Measurements from ENCODE around the gene DTX1. TPM values are rescaled to one million over a fixed set of nuclear protein-coding genes. Genes with fewer than 3 reads are reported as not detected.
"Not testable (repeated sequence)": the region's sequence is repeated elsewhere in the genome, so short reads cannot be mapped to it uniquely, and the experiment has no call there.

Gene DTX1
- total RNA-seq, 1 donor from 2014 or later, result 0.16 TPM

DNA sequence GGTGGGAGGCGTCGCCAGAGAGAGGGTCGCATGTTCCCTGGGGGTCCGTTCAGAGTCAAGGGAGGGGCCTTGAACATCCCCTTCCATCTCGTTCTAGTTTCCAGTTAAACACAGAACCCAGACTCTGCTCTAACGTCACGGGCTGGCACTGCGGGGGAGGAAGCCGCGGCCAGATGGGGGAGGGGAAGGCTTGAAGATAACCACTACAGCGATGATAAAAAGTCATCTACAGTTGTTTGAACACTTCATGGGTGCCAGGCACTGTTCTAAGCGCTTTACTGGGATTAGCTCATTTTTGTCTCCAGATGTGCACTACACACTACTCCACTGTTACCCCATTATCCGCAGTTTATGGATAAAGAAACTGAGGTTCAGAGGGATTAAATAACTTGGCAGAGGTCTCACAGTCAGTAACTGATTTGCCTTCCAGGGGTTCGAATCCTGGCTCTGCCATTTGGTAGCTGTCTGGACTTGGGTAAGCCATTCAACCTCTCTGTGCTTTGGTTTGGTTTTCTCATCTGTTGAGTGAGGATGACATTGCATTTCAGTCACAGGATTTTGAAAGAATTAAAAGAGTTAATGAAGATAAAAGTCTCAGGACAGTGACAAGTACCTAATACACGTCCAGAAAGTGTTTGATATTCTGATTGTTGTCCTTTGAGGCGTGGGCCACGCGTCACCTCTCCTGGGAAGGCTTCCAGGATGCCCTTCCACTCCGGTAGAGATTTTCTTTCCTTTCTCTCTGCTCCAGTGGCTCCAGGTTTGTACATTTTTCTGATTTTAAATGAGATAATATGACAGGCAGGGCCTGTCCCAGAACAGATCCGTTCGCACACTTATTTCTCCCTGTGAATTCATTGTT lies 79.8 kb downstream of the DTX1 start:
- no peaks in the 10 kb centered on the region for H3K27me3 Mint-ChIP-seq (ENCODE audit: low read depth)
- H3K4me3 Mint-ChIP-seq (ENCODE audit: low read depth), result peak overlapping the region; percentile 77
- DNase-seq (ENCODE audit: low spot score), result peak; percentile 32
- H3K4me1 Mint-ChIP-seq (ENCODE audit: low read depth), result peaks cover 16% of the 10 kb centered on the region
- no peaks in the 10 kb centered on the region for H3K36me3 Mint-ChIP-seq (ENCODE audit: low read depth)
- intact Hi-C loops (cut with micrococcal nuclease), result loop anchor here (2.0 to 10.0 kb wide), 2 partner anchors 16 to 232 kb away; partner anchors contain the start of gene OAS1
- H3K27ac Mint-ChIP-seq, result peak overlapping the region; percentile 85
- no peaks in the 10 kb centered on the region for H3K9me3 Mint-ChIP-seq

- no peak overlapping the region for H3K4me3 Mint-ChIP-seq (ENCODE audit: low read depth)
- H3K27ac Mint-ChIP-seq, result no peak overlapping the region
- H3K9me3 Mint-ChIP-seq, result no peaks in the 10 kb centered on the region
- H3K36me3 Mint-ChIP-seq (ENCODE audit: low read depth), result no peaks in the 10 kb centered on the region
- intact Hi-C loops (cut with micrococcal nuclease), result loop anchor here (2.0 to 10.0 kb wide), 2 partner anchors 16 to 232 kb away; partner anchors contain the start of gene OAS1
- H3K27me3 Mint-ChIP-seq (ENCODE audit: low read depth), result no peaks in the 10 kb centered on the region
- no peak for DNase-seq (ENCODE audit: low spot score)
- H3K4me1 Mint-ChIP-seq (ENCODE audit: low read depth), result peaks cover 17% of the 10 kb centered on the region
Measured at GRCh38 chr12:113136990-113137511, 80.5 kb downstream of the DTX1 start.

- H3K4me1 Mint-ChIP-seq (ENCODE audit: low read depth), result peaks cover 20% of the 10 kb centered on the region
- intact Hi-C loops (cut with micrococcal nuclease), result loop anchor here (2.0 to 10.0 kb wide), 2 partner anchors 15 to 233 kb away; partner anchors contain the start of gene OAS1
- H3K4me3 Mint-ChIP-seq (ENCODE audit: low read depth), result no peak overlapping the region
- no peaks in the 10 kb centered on the region for H3K9me3 Mint-ChIP-seq
- no peaks in the 10 kb centered on the region for H3K27me3 Mint-ChIP-seq (ENCODE audit: low read depth)
- no peak for DNase-seq (ENCODE audit: low spot score)
- H3K36me3 Mint-ChIP-seq (ENCODE audit: low read depth), result no peaks in the 10 kb centered on the region
- no peak overlapping the region for H3K27ac Mint-ChIP-seq
Measured at GRCh38 chr12:113137861-113138783, 81.6 kb downstream of the DTX1 start.

DNA sequence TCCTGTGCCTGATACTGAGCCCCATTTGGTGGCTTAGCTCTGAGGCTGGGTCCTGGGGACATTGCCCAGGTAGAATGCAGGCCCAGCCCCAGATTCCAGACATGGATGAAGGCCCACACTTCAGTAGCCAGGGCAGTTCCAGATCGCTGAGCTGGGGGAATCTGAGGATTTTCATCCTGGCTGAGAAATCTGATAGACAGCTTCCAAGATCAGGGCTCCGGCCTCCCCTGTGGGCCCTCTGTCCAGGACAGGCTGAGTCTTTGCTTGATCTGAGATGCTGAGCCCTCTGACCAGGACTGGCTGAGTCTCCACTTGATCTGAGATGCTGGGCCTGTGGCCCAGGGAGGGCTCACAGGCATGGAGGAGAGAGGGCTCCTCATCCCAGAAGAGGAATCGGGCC lies 82.3 kb downstream of the DTX1 start:
- DNase-seq (ENCODE audit: low spot score), result no peak
- H3K9me3 Mint-ChIP-seq, result no peaks in the 10 kb centered on the region
- no peaks in the 10 kb centered on the region for H3K27me3 Mint-ChIP-seq (ENCODE audit: low read depth)
- no peak overlapping the region for H3K27ac Mint-ChIP-seq
- no peak overlapping the region for H3K4me3 Mint-ChIP-seq (ENCODE audit: low read depth)
- no peaks in the 10 kb centered on the region for H3K36me3 Mint-ChIP-seq (ENCODE audit: low read depth)
- peaks cover 20% of the 10 kb centered on the region for H3K4me1 Mint-ChIP-seq (ENCODE audit: low read depth)
- intact Hi-C loops (cut with micrococcal nuclease), result loop anchor here (10.0 kb wide), 1 partner anchor 234 kb away; the partner anchor contains the start of gene OAS1

DNA sequence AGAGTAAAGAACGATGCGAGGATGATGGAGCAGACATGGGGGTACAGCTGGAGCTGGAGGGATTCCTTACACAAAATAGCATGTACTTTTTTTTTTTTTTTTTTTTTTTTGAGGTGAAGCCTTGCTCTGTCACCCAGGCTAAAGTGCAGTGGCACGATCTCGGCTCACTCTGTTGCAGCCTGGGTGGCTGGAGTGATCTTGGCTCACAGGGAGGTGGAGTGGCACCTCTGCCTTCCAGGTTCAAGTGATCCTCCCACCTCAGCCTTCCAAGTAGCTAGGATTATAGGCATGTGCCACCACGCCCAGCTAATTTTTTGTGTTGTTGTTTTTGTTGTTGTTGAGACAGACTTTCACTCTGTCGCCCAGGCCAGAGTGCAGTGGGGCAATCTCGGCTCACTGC lies 84.2 kb downstream of the DTX1 start:
- intact Hi-C loops (cut with micrococcal nuclease), result no loop called here
- no peak overlapping the region for H3K27ac Mint-ChIP-seq
- H3K36me3 Mint-ChIP-seq (ENCODE audit: low read depth), result no peaks in the 10 kb centered on the region
- DNase-seq (ENCODE audit: low spot score), result no peak
- no peaks in the 10 kb centered on the region for H3K9me3 Mint-ChIP-seq
- H3K4me3 Mint-ChIP-seq (ENCODE audit: low read depth), result no peak overlapping the region
- H3K4me1 Mint-ChIP-seq (ENCODE audit: low read depth), result peaks cover 18% of the 10 kb centered on the region
- no peaks in the 10 kb centered on the region for H3K27me3 Mint-ChIP-seq (ENCODE audit: low read depth)

- intact Hi-C loops (cut with micrococcal nuclease), result not testable (repeated sequence)
Measured at GRCh38 chr12:113141716-113142115, 85.2 kb downstream of the DTX1 start.

GRCh38 chr12:113142173-113142885 lies 85.8 kb downstream of the DTX1 start:
- Mint-ChIP-seq H3K4me1 (ENCODE audit: low read depth) (peaks cover 6% of the 10 kb centered on the region), H3K27me3 (ENCODE audit: low read depth) (peaks cover 2% of the 10 kb centered on the region), H3K4me3 (ENCODE audit: low read depth) (no peak overlapping the region), H3K27ac (peak overlapping the region; percentile 65), H3K36me3 (ENCODE audit: low read depth) (no peaks in the 10 kb centered on the region), H3K9me3 (no peaks in the 10 kb centered on the region)
- no peak for DNase-seq (ENCODE audit: low spot score)
- intact Hi-C loops (cut with micrococcal nuclease), result no loop called here

More at GRCh38 chr12:113141716-113142115, 85.2 kb downstream of the DTX1 start:
- not testable (repeated sequence) for H3K9me3 Mint-ChIP-seq; H3K36me3 Mint-ChIP-seq (ENCODE audit: low read depth); H3K27me3 Mint-ChIP-seq (ENCODE audit: low read depth); H3K4me3 Mint-ChIP-seq (ENCODE audit: low read depth); DNase-seq (ENCODE audit: low spot score); H3K4me1 Mint-ChIP-seq (ENCODE audit: low read depth)
- H3K27ac Mint-ChIP-seq, result peak overlapping the region; percentile 65

DNA sequence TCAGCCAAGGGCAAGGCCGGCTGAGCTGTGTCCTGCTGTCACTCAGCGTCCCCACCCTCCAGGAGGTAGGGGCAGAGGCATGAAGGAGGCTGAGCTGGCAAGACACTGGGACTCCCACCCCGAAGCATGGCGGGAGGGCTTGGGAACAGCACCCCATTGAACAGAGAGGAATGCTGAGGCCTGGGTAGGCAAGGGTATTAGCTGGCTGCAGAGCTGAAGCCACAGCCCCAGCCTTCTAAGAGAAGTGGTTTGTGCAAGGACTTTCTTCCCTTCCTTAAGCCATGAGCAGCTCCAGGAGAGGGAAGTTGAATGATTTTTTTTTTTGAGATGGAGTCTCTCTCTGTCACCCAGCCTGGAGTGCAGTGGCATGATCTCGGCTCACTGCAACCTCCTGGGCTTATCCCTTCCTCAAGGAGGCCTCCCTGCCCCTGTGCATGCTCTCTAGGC lies 86.4 kb downstream of the DTX1 start:
- Mint-ChIP-seq H3K9me3 (no peaks in the 10 kb centered on the region), H3K27me3 (ENCODE audit: low read depth) (peaks cover 4% of the 10 kb centered on the region), H3K27ac (no peak overlapping the region), H3K4me3 (ENCODE audit: low read depth) (no peak overlapping the region), H3K36me3 (ENCODE audit: low read depth) (no peaks in the 10 kb centered on the region), H3K4me1 (ENCODE audit: low read depth) (peaks cover 6% of the 10 kb centered on the region)
- intact Hi-C loops (cut with micrococcal nuclease), result no loop called here
- no peak for DNase-seq (ENCODE audit: low spot score)

DNA sequence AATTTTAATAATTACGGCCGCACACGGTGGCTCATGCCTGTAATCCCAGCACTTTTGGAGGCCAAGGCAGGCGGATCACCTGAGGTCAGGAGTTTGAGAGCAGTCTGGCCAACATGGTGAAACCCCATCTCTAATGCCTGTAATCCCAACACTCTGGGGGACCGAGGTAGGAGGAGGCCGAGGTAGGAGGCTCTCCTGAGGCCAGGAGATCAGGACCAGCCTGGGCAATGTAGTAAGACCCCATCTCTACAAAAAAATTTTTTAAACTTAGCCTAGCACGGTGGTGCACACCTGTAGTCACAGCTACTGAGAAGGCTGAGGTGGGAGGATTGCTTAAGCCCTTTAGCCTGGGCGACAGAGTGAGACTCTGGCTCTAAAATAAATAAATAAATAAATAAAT lies 87.4 kb downstream of the DTX1 start:
- Mint-ChIP-seq H3K27me3 (ENCODE audit: low read depth) (peaks cover 4% of the 10 kb centered on the region), H3K27ac (no peak overlapping the region), H3K9me3 (no peaks in the 10 kb centered on the region), H3K4me1 (ENCODE audit: low read depth) (peaks cover 6% of the 10 kb centered on the region), H3K4me3 (ENCODE audit: low read depth) (no peak overlapping the region), H3K36me3 (ENCODE audit: low read depth) (no peaks in the 10 kb centered on the region)
- intact Hi-C loops (cut with micrococcal nuclease), result no loop called here
- no peak for DNase-seq (ENCODE audit: low spot score)

GRCh38 chr12:113144806-113145205 lies 88.3 kb downstream of the DTX1 start:
- intact Hi-C loops (cut with micrococcal nuclease), result no loop called here
- H3K9me3 Mint-ChIP-seq, result no peaks in the 10 kb centered on the region
- H3K4me3 Mint-ChIP-seq (ENCODE audit: low read depth), result no peak overlapping the region

GRCh38 chr12:113145720-113146551 lies 89.4 kb downstream of the DTX1 start:
- intact Hi-C loops (cut with micrococcal nuclease), result no loop called here
- H3K27ac Mint-ChIP-seq, result no peak overlapping the region
- H3K36me3 Mint-ChIP-seq (ENCODE audit: low read depth), result no peaks in the 10 kb centered on the region
- DNase-seq (ENCODE audit: low spot score), result no peak
- peaks cover 12% of the 10 kb centered on the region for H3K27me3 Mint-ChIP-seq (ENCODE audit: low read depth)
- no peak overlapping the region for H3K4me3 Mint-ChIP-seq (ENCODE audit: low read depth)
- H3K4me1 Mint-ChIP-seq (ENCODE audit: low read depth), result peaks cover 5% of the 10 kb centered on the region
- no peaks in the 10 kb centered on the region for H3K9me3 Mint-ChIP-seq

More at GRCh38 chr12:113144806-113145205, 88.3 kb downstream of the DTX1 start:
- H3K4me1 Mint-ChIP-seq (ENCODE audit: low read depth), result peaks cover 6% of the 10 kb centered on the region
- H3K27ac Mint-ChIP-seq, result no peak overlapping the region
- DNase-seq (ENCODE audit: low spot score), result no peak
- no peaks in the 10 kb centered on the region for H3K36me3 Mint-ChIP-seq (ENCODE audit: low read depth)
- H3K27me3 Mint-ChIP-seq (ENCODE audit: low read depth), result peaks cover 5% of the 10 kb centered on the region

All from activated T-helper 2 cell treated with anti-CD3 and anti-CD28 coated beads, Interferon-gamma antibody, Interleukin-2, Interleukin-4, amounts not matched to agents 10 μg/mL and 5 μg/mL and 100 μg/mL, durations not matched to agents 14 hours and 24 hours and 36 hours (primary cell).